22Rv1 (cell line): Measurements from ENCODE around the gene GPX5.

ENCODE experiments used
- H3K27ac ChIP-seq: fragments of 450-650 bp; 2 replicates; pipeline ENCODE4 v1.5.1; 2017
- CTCF ChIP-seq: fragments of 450-650 bp; IDR thresholded peaks from 2 replicates; pipeline ENCODE4 v1.5.1; 2017; ENCODE audit warnings: mild to moderate bottlenecking
- ZFX ChIP-seq: fragments of 450-650 bp; IDR thresholded peaks from 2 replicates; pipeline ENCODE4 v1.6.1; 2017; ENCODE audit warnings: antibody characterized with exemption, borderline replicate concordance

The GPX5 gene

GRCh38 chr6:28525496-28526039, at the start of gene GPX5:
Gene GPX5 (plus strand): TSS chr6:28525881. CDS start chr6:28526014, 133 bp downstream.
- TF ChIP-seq ZFX (no peak), CTCF (no peak)
- H3K27ac ChIP-seq, result no peak within 1 kb of the TSS

- TF ChIP-seq ZFX (no peak), CTCF (no peak)
- no peak overlapping the region for H3K27ac ChIP-seq
Measured at GRCh38 chr6:28478518-28478917, 47.2 kb upstream of the GPX5 start.

- H3K27ac ChIP-seq, result no peak overlapping the region
- TF ChIP-seq ZFX, result no peak
- TF ChIP-seq CTCF, result no peak
Measured at GRCh38 chr6:28480253-28480932, 45.3 kb upstream of the GPX5 start.

- H3K27ac ChIP-seq, result no peak overlapping the region
- TF ChIP-seq CTCF (no peak), ZFX (no peak)
Measured at GRCh38 chr6:28485482-28485881, 40.2 kb upstream of the GPX5 start.

GRCh38 chr6:28486533-28486932, 39.1 kb upstream of the GPX5 start:
- TF ChIP-seq CTCF (no peak), ZFX (no peak)

GRCh38 chr6:28486988-28487742, 38.5 kb upstream of the GPX5 start:
- H3K27ac ChIP-seq, result no peak overlapping the region
- TF ChIP-seq CTCF (no peak), ZFX (no peak)

More at GRCh38 chr6:28486533-28486932, 39.1 kb upstream of the GPX5 start:
- no peak overlapping the region for H3K27ac ChIP-seq

GRCh38 chr6:28488916-28489365, 36.7 kb upstream of the GPX5 start:
- TF ChIP-seq CTCF, result no peak
- no peak overlapping the region for H3K27ac ChIP-seq
